Iris pigment epithelial cell (primary cell): ENCODE data around the gene AUTS2.

Source experiments
- DNase-seq: peaks from one replicate; pipeline ENCODE4 v3.0.0-alpha.2; 2011; ENCODE audit warnings: low read depth

AUTS2 gene

DNA sequence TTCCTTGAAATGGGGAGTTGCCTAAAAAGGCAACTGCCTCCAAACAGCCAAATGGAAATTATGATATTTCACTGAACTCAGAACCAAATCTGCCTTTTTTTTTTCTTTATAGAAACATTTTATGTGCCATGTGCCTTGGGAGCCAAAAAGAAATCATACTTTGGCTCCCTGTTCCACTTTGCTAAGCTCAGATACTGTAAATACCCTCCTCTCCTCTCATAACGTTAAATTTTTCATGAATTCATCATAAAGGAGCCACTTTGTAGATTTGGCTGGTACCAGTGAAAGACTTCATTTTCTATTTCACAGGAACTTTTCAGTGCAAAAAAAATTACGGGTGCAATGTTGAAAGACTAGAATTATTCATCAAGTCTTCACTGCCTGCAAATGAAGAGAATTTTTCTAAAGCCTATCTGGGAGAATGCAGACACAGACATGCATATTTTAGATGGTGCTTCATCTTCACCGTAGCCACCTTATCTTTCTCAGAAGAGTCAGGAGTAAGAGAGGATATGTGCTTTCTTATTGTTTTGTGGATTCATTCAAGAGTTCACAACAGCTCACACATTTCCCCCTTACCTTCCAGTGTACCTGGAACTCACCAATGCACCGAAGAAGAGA, 791.4 kb downstream of the AUTS2 start:
- DNase-seq, result no peak

DNA sequence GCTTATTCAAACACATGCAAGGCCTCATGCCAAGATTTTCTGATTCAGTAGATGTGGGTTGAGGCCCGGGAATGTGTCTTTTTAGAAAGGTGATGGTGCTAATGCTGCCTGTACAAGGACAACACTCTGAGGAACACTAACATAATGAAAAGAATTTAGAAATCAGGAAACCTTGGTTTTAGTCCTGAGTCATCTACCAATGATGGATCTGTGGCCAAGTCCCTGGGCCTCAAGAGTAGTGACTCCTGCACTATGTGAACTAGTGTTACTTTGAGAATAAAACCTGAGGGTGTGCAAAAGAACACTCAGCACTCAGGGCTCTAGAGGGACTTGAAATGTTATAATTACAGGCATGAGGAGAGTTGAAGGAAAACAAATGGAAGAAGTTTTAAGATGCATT, 792.0 kb downstream of the AUTS2 start:
- no peak for DNase-seq

DNA sequence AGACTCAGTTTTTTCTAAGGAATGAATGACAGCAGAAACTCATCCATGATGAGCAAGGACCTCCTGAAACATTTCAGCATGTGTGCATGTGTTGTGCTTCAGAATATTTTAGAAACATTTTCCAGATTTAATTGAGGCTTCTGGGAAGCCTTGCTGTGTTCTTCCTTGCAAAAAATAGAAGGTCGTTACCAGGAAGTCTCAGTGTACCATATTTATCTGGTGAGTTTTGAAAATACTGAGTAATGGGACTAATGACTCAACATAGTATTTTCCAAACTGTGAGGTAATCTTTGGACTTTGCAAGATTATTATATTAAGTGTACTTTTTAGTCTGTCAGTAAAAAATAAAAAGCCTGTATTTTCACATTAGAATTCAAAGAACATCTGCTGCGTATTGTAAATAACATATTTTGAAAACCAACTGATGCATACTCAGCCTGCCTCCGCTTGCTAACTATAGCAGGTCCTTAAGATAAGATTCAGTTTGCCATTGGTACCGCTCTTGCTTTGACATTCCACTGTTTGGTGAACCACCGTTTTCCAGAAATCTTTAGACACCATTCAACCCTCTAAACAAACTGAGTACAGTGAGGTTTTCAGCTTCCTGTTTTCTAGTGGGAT, 794.1 kb downstream of the AUTS2 start:
- no peak for DNase-seq

DNA sequence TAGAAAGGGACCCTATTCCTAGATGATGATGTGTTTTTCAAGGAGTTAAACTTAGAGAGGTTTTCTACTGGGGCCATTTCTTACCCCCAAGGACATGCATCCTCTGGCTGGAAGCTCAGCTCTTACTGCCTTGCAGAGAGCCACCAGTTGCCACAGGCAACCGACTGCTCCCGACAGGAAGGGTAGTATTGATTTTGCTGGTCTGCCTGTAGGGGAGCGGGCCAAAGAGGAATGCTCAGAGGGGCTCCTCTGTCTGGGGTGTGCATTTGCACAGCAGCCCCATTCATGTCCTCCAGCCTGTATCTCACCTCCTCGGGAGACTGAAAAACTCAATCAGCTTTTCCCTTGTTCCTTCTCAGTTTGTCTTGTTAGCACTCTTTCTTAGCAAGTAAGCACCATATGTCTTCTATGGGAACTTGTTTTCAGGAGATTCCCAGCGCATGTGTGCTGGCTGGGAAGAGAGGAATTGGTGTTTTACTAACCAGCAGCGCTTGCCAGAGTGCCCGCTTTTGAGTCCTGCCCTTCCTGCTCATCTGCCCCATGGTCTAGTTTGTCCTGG, 794.7 kb downstream of the AUTS2 start:
- no peak for DNase-seq

DNA sequence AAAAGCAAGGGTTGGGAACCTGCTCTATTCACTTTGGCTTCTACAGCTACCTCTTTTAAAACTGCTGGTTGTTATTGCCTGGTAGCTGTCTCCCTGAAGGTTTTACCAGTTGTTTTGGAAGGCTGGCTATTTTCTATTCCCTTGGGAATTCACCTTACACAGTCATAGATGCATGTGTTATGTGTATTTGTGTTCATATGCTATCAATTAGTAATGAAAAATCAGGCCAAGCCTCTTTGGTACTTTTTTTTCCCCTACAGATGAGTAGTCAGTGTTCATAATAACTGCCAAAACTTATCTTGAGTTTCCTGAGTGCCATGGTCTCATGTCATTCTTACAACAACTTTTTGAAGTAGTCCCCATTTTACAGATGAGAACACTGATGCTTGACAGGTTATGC, 795.7 kb downstream of the AUTS2 start:
- DNase-seq, result no peak

DNA sequence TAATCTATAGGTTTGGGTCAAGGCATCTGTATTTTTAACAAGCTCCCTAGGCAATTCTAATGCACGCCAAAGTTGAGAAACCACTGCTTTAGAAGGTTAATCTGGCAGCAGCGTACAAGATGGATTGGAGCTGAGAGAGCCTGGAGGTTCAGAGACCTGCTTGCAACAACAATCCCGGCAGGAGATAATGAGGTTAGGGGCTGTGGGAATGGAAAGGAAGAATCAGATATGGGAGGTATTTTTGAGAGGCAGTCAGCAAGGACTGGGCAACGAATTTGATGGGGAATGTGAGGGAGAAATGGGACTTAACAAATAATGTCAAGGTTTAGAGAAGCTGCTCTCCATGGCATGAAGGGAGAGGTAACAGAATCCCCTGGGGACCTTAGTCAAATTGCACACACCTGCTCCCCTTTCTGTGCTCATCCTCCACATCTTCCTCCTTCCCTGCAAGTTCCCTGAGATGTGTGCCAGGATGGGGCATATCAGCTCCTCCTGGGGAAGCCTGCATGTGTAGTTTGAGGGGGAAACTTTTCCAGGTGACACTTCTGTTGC, 802.6 kb downstream of the AUTS2 start:
- DNase-seq, result no peak

DNA sequence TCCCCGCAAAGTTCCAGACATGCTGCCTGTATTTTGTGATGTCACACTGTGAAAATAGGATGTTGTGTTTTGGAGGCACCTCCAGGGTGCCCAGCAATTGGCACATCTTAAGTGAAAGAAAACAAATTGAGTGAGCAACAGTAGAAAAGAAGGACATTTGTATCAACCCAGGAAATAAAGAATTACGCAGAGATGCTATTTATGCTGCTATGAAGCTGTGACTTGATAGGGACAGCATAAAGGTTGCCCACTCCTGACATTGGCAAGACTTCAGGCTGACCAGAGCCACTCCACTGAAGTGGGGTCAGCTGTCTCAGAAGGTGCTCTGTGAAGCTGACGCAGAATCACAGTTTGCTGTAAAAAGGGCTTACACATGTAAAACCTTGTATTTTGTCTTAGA, 803.8 kb downstream of the AUTS2 start:
- DNase-seq, result no peak

DNA sequence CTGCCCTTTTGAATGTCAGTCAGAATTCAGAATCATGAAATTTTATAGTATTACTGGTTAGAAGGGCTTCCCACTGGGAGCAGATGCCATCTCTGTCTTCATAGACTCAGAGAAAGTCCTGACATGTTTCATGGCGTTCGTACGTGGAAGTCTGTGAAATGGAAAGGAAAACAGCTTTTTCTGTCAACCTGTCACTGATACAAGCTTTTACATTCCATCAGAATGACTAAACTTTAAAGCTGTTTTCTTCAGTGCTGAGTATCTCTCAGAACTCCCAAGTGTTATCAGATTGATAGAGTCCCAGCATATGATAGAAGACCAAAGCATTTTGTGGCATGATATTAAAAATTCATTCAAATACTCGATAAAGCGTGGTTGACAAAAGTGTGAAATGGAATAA, 807.0 kb downstream of the AUTS2 start:
- no peak for DNase-seq

DNA sequence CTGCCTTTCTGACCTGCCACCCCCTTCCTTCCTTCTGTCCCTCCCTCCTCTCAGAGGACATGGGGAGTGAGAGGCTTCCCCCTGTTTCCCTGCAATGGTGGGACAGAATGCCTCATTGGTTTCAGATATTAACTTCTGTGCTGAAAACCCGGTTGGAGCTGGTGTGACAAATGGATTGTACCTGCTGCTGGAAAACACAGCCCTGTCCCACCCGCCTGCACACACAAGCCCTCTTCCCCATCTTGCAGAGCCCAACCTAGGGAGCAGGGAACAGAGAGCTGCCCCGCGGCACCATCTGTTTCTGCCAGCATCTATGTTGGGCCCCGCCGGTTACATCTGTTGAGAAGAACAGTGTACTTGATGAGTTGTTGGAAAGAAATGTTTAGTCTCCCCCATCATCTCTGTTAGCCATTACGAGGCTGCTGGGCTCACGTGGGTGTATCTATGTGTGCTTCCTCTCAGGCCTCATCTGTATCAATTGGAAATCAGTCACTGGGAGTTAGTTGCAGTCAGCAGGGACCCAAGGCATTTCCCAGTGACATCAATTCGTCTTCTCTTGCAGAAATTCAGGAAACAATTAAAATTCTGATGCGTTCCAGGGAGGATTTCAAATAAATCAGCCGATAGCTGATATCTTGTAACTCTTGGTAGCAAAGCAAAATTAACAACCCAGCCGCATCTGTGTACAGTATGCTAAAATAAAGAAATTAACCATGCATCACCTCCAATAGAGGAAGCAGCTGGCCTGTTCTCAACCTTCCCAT, 808.1 kb downstream of the AUTS2 start:
- DNase-seq, result no peak

DNA sequence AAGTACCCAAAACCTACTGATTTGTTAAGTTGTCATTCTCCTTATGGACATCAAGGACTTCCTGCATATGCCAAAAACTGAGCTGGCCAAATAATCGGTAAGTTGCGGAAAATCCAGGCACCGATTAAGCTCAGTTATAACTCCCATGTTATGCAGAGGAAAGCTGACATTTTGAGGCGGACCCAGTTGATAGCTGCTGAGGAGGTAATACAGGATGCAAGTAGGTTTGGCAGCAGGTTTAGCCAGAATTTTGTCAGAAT, 808.6 kb downstream of the AUTS2 start:
- DNase-seq, result no peak

DNA sequence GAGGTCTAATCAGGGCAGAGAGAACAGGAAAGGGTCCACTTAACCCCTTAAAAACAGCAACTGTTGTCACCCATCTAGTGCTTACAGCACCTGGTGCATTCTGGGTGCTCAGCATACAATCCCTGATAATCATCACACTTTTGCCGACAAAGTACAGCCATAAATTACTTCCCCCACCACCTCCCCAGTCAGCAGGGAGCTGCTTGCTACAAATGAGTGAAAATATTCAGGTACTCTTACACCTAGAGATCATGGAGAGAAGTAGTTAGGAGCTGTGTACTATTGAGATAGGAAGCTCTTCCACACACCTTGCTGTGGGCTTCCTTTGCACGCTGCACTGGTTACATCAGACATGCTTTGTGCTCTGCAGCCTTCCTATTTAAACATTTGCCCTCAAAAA, 810.2 kb downstream of the AUTS2 start:
- no peak for DNase-seq

DNA sequence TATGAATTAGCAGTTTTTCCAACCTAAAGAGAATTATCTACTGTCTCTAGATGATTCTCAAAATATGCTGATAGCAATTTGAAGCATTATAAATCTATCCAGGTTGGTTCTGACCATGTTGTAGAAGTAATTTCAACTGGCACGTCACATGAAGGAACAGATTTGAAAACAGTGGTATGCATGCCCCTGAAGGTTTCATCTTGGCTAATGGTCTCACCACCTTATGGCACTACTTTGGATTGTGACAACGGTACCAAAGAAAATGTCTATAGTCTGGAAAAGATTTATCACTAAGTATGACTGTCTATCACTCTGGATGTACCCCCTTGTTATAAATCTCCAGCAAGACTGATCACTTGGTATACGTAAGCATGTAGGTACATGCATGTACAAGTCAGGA, 810.6 kb downstream of the AUTS2 start:
- DNase-seq, result no peak

DNA sequence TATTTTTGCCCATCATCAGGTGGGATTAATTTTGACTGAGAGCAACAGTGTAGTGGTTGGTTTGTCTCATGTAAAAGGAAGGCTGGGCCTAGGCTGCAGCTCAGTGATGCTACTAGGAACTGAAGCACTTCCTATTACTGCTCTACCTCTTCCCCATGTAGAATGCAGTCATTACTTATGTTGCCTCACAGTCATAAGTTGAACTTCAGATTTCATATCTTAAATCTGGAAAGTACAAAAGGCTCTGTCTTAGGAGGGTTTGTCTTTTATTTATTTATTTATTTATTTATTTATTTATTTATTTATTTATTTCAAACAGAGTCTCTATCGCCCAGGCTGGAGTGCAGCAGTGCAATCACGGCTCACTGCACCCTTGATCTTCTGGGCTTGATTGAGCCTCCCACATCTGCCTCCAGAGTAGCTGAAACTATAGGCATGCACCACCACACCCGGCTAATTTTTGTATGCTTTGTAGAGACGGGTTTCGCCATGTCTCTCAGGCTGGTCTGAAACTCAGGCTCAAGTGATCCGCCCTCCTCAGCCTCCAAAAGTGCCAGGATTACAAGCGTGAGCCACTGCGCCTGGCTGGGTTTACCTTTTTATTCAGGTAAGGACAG, 812.0 kb downstream of the AUTS2 start:
- DNase-seq, result no peak

DNA sequence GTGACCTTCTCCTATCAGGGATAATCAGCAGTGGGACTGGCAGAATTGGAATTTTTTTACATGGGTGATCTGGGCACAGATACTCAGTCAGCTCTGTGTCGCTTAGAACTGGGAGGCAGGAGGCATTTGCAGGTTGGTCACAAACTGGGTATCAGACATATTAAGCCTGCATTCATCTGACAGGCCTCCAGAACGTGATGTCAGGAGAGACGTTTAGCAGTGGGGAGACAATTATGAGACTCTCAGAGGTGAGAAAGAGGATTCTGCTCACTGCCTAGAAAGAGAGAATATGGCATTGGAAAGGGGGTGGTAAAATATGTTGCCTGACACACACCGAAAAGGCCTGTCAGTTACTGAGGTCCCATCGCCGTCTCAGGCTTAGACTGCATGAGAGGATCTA, 816.1 kb downstream of the AUTS2 start:
- no peak for DNase-seq

DNA sequence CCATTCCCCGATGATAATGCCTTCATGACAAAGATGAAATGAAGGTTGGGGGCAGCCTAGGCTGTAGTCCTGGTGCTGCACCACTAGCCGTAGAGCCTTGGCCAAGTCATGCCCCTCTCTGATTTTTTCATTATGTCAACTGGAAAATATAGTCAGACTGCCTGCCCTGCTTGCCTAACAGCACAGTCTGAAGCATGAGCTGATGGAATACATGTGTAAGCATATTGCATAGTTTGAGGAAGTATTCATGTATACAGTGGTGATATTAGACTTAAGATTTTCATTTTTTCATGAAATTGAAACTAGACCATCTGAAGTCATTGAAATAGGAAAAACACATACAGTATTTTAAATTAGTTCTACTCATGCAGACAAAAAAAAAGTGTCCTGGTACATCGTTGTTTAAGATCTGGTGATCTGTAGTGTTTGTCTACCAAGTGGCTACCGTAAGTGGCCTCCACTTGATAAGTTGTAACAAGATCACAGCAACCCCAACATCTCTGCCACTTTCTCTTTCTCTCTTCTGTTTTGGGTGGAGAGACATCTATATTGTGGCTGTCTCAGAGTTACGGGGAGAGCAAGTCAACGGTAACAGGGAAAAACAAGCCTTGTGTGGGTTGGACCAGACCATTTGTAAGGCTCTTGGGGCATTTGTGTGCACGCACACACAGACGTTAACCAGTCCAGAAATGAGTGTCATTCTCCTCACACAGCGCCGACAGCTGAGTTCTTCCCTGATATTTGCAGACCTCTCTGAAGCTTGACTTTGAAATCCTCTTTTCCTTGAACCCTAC, 817.1 kb downstream of the AUTS2 start:
- DNase-seq, result no peak

DNA sequence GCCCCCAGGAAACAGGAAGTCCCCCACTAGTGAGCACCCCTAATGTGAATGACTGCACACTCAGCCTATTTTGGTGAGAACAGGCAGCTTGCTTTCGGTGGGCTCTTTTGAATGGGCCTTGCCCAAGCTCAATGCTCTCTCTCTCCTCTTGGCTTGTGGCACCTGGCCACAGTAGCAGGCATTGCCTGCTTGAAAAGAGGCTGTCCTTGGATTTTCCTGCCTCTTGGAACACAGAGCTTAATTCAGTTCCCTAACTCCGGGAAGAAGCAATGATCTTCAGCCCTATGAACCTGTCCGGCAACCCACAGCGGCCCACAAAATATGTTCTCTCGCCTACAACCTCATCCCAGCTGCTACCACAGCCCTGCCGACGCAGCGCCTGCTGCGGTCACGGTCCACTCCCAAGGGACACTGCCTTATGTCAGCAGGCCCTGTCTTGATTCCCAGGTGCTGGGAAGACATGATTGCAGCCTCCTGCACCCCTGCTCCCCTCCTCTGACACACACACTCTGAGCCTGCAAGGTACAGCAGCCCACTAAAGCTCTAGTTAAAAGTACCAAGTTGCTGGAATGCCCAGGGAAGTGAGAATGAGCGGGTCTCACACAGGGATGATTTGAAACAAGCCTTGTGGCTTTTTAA, 818.2 kb downstream of the AUTS2 start:
- no peak for DNase-seq

DNA sequence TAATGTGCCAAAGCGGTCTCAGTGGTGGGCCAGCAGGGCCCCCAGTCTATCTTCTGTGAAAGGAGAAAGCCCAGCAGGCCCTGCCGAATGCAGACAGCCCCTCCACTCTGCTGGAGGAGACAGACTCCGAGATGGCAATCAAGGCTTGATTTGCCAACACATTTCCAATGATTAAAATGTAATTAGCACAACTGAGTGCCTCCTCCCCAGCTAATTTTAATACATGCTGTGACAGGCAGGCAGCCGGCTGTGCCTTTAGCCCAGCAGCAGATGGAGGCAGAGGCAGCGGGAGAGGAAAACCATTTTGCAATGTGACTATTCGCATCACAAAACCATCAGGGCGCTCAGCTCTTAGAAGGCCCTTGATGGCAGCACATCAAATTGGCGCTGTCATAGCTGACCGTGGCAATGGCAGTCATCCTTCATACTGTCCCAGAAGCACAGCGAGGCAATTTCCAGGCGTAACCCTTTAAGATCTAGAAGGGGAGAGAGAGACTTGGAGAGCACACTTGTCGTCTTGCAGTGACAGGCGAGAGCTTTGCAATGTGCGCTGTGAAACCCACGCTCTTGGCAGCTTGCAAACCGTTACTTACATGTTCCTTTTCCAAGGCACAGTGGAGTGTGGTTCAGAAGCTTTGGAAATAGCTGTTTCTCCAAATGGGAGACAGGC, 818.8 kb downstream of the AUTS2 start:
- no peak for DNase-seq

DNA sequence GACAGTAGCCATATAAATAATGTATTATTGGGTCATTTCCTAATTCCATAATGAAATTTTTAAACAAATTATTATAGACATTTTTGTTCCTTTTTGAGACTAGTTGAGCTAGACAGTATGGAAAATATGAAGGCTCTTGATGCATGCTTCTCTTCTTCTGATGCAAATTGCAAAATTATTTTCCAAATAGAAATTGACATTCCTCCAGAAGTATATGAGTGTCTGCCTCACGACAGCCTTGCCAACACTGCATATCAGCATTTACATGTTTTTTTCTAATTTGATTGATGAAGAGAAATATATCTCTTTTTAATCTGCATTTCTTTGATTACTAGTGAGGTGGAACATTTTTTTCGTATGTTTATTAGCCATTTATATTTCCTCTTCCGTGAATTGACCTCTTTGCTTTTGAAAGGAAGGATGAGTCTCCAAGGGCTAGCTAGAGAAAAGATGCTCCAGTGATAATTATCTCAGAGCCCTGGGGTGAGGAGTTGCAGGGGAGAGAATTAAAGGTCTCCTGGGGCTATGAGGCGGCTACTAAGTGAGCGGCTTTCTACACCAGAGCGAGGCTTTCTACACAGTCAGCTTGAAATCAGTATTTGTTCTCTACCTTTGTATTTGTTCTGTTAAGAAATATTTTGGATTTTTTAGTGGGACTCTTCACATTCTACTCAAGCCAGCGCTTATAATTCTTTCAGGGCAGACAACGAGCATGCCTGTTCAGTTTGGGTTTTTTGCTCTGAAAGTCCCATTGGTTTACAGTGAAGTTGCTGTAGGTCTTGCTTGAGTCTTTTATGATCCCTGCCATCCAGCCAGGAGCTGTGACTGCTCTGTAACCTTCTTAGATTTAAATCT, 821.5 kb downstream of the AUTS2 start:
- DNase-seq, result no peak

DNA sequence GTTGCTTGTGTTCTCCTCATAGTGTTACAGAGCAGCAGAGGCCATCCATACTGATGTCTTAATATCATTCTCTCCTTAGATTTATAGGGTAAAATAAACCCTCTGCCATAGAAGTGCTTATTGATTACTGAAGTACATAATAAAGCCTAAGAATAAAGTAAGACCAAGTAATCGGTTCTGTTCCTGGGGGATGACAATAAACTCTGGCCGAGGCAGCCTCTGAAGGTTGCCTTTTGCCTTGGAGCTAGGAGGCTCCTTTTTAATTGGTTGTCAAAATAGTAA, 822.0 kb downstream of the AUTS2 start:
- DNase-seq, result no peak

DNA sequence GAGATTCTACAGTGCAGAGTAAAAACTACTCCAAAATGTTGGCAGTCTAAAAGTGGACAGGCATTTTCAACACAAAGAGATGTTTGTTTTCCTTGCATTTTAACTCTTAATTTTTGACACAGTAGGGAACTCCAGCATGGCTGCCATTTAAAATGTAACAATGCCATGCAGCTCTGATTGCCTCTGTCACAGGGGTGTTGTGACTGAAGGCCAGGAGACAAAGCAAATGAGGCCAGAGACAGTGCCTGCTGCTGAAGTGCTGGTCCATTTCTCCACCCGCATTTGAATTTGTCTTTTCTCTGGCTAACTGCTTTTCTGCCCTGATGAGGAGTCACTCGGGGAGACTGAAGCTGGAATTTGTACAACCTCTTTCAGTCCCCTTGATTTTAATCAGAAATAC, 823.0 kb downstream of the AUTS2 start:
- DNase-seq, result no peak
